ENCODE data around the gene SLC50A1. TPM values are rescaled to one million over a fixed set of nuclear protein-coding genes. Genes with fewer than 3 reads are reported as not detected.
"Not testable (repeated sequence)": the region's sequence is repeated elsewhere in the genome, so short reads cannot be mapped to it uniquely, and the experiment has no call there.

The SLC50A1 gene
- total RNA-seq, 1 donor from 2014 or later, result 27.8 TPM

GRCh38 chr1:155117610-155118009 lies 18.0 kb upstream of the SLC50A1 start:
- no peak for DNase-seq (ENCODE audit: extremely low spot score, unreplicated experiment)
- Mint-ChIP-seq H3K27me3 (peaks cover 34% of the 10 kb centered on the region), H3K4me1 (ENCODE audit: unreplicated experiment) (peaks cover 4% of the 10 kb centered on the region), H3K27ac (no peak overlapping the region), H3K9me3 (no peaks in the 10 kb centered on the region), H3K4me3 (no peak overlapping the region), H3K36me3 (no peaks in the 10 kb centered on the region)
- no peak for TF ChIP-seq CTCF (conservative IDR thresholded peaks at IDR 0.05)

GRCh38 chr1:155118090-155118489 lies 17.6 kb upstream of the SLC50A1 start:
- not testable (repeated sequence) for H3K36me3 Mint-ChIP-seq; H3K4me1 Mint-ChIP-seq (ENCODE audit: unreplicated experiment); H3K9me3 Mint-ChIP-seq; DNase-seq (ENCODE audit: extremely low spot score, unreplicated experiment); H3K4me3 Mint-ChIP-seq; H3K27ac Mint-ChIP-seq
- peaks cover 35% of the 10 kb centered on the region for H3K27me3 Mint-ChIP-seq

GRCh38 chr1:155120253-155120652 lies 15.4 kb upstream of the SLC50A1 start:
- Mint-ChIP-seq H3K27ac (peak overlapping the region; percentile 54), H3K4me1 (ENCODE audit: unreplicated experiment) (peaks cover 4% of the 10 kb centered on the region), H3K36me3 (no peaks in the 10 kb centered on the region), H3K27me3 (peaks cover 53% of the 10 kb centered on the region), H3K4me3 (no peak overlapping the region), H3K9me3 (no peaks in the 10 kb centered on the region)
- no peak for TF ChIP-seq CTCF (conservative IDR thresholded peaks at IDR 0.05)
- no peak for DNase-seq (ENCODE audit: extremely low spot score, unreplicated experiment)

GRCh38 chr1:155121249-155121648 lies 14.4 kb upstream of the SLC50A1 start:
- H3K4me1 Mint-ChIP-seq (ENCODE audit: unreplicated experiment), result peaks cover 8% of the 10 kb centered on the region
- DNase-seq (ENCODE audit: extremely low spot score, unreplicated experiment), result no peak
- no peak overlapping the region for H3K4me3 Mint-ChIP-seq
- no peaks in the 10 kb centered on the region for H3K9me3 Mint-ChIP-seq
- H3K36me3 Mint-ChIP-seq, result no peaks in the 10 kb centered on the region
- no peak for TF ChIP-seq CTCF (conservative IDR thresholded peaks at IDR 0.05)
- no peak overlapping the region for H3K27ac Mint-ChIP-seq
- H3K27me3 Mint-ChIP-seq, result peaks cover 60% of the 10 kb centered on the region

GRCh38 chr1:155122308-155122707 lies 13.3 kb upstream of the SLC50A1 start:
- no peaks in the 10 kb centered on the region for H3K36me3 Mint-ChIP-seq
- H3K4me3 Mint-ChIP-seq, result no peak overlapping the region
- H3K27me3 Mint-ChIP-seq, result peaks cover 66% of the 10 kb centered on the region
- TF ChIP-seq CTCF (conservative IDR thresholded peaks at IDR 0.05), result no peak
- peaks cover 15% of the 10 kb centered on the region for H3K4me1 Mint-ChIP-seq (ENCODE audit: unreplicated experiment)
- H3K27ac Mint-ChIP-seq, result no peak overlapping the region
- DNase-seq (ENCODE audit: extremely low spot score, unreplicated experiment), result no peak
- H3K9me3 Mint-ChIP-seq, result no peaks in the 10 kb centered on the region

- Mint-ChIP-seq H3K27ac (peak overlapping the region; percentile 79), H3K9me3 (no peaks in the 10 kb centered on the region), H3K4me3 (no peak overlapping the region), H3K4me1 (ENCODE audit: unreplicated experiment) (peaks cover 21% of the 10 kb centered on the region), H3K27me3 (peaks cover 68% of the 10 kb centered on the region), H3K36me3 (no peaks in the 10 kb centered on the region)
- TF ChIP-seq CTCF (conservative IDR thresholded peaks at IDR 0.05), result no peak
- no peak for DNase-seq (ENCODE audit: extremely low spot score, unreplicated experiment)
These were observed 11.9 kb upstream of the SLC50A1 start for GRCh38 chr1:155123801-155124200.

Measured in type B pancreatic cell (in vitro differentiated cells).